IMR-90 (cell line): ENCODE results near the gene CATSPER4. TPM values are rescaled to one million over a fixed set of nuclear protein-coding genes. Genes with fewer than 3 reads are reported as not detected.

Source experiments
- ATAC-seq: fragments of 200-7000 bp; cut with Tn5 transposase; 2 replicates; pipeline ENCODE4 v1.9.1; 2020; ENCODE audit warnings: low read depth, mild to moderate bottlenecking, moderate library complexity
- BruUV-seq: library from RNA; stranded (reverse); fragments of 400-500 nt; replicated peaks from 2 replicates; lab custom pipeline; 2021; lab: Mats Ljungman, UMichigan
- CTCF ChIA-PET: fragments of 300-600 bp; formaldehyde crosslinking; extraction: SDS; loops from one replicate; lab custom pipeline; 2021; ENCODE audit warnings: antibody characterized with exemption; lab: Yijun Ruan, JAX
- POLR2A ChIA-PET: fragments of 300-600 bp; sonication (Branson Sonifier 250); formaldehyde crosslinking; loops from one replicate; lab custom pipeline; 2022; ENCODE audit warnings: antibody characterized with exemption; ENCODE audit not compliant: unreplicated experiment; lab: Charles Lee
- DNase-seq: peaks from one replicate; pipeline ENCODE4 v3.0.0; 2013
- H2AFZ ChIP-seq: replicated peaks from 2 replicates; pipeline ENCODE3; 2013; ENCODE audit warnings: low read length, mild to moderate bottlenecking; ENCODE audit not compliant: poor library complexity
- H2AK5ac ChIP-seq: 2 replicates; pipeline ENCODE4 v1.6.1; 2013; ENCODE audit warnings: low read depth, low read length, inconsistent platforms
- H2AK9ac ChIP-seq: replicated peaks from 2 replicates; pipeline ENCODE3; 2013; ENCODE audit warnings: mild to moderate bottlenecking, low read depth, low read length, moderate library complexity; ENCODE audit not compliant: poor library complexity
- H2BK120ac ChIP-seq: 2 replicates; pipeline ENCODE4 v1.6.1; 2013; ENCODE audit warnings: low read depth, low read length, inconsistent platforms
- H2BK15ac ChIP-seq: 3 replicates; pipeline ENCODE4 v1.6.1; 2013; ENCODE audit warnings: low read depth, low read length, inconsistent platforms
- H2BK20ac ChIP-seq: 2 replicates; pipeline ENCODE4 v1.6.1; 2013; ENCODE audit warnings: low read depth, mild to moderate bottlenecking, inconsistent platforms, low read length, moderate library complexity
- H2BK5ac ChIP-seq: 2 replicates; pipeline ENCODE4 v1.6.1; 2013; ENCODE audit warnings: mild to moderate bottlenecking, low read depth, low read length, inconsistent platforms; ENCODE audit not compliant: poor library complexity, severe bottlenecking
- H3K14ac ChIP-seq: replicated peaks from 2 replicates; pipeline ENCODE4 v1.6.1; 2013; ENCODE audit warnings: low read depth, low read length, inconsistent platforms
- H3K18ac ChIP-seq: 2 replicates; pipeline ENCODE4 v1.6.1; 2013; ENCODE audit warnings: low read depth, low read length, control low read depth
- H3K23ac ChIP-seq: 2 replicates; pipeline ENCODE4 v1.6.1; 2013; ENCODE audit warnings: low read depth, low read length, inconsistent platforms
- H3K27ac ChIP-seq: 2 replicates; pipeline ENCODE4 v1.5.1; 2013; ENCODE audit warnings: mild to moderate bottlenecking, control low read depth, low read length; ENCODE audit not compliant: insufficient read depth
- H3K27me3 ChIP-seq: 2 replicates; pipeline ENCODE4 v1.6.1; 2013; ENCODE audit warnings: low read length; ENCODE audit not compliant: control insufficient read depth, insufficient read depth
- H3K36me3 ChIP-seq: 2 replicates; pipeline ENCODE4 v1.6.1; 2013; ENCODE audit warnings: low read length, mixed read lengths; ENCODE audit not compliant: control insufficient read depth, insufficient read depth
- H3K4ac ChIP-seq: 2 replicates; pipeline ENCODE4 v1.6.1; 2013; ENCODE audit warnings: low read depth, low read length, inconsistent platforms
- H3K4me1 ChIP-seq: 2 replicates; pipeline ENCODE4 v1.6.1; 2013; ENCODE audit warnings: low read length, mixed read lengths; ENCODE audit not compliant: control insufficient read depth, insufficient read depth
- H3K4me2 ChIP-seq: 2 replicates; pipeline ENCODE4 v1.6.1; 2013; ENCODE audit warnings: low read depth, mild to moderate bottlenecking, control low read depth, low read length, moderate library complexity
- H3K4me3 ChIP-seq: 2 replicates; pipeline ENCODE4 v1.5.1; 2013; ENCODE audit warnings: low read depth, mild to moderate bottlenecking, control low read depth, low read length, moderate library complexity; ENCODE audit not compliant: insufficient read depth
- H3K56ac ChIP-seq: 2 replicates; pipeline ENCODE4 v1.6.1; 2013; ENCODE audit warnings: low read length, inconsistent platforms; ENCODE audit not compliant: insufficient read depth; ENCODE audit errors: extremely low read depth
- H3K79me1 ChIP-seq, 2 experiments: 2 replicates each; pipeline ENCODE4 v1.6.1; 2013; ENCODE audit warnings: low read length in 2 of 2, inconsistent platforms in 1 of 2, low read depth in 1 of 2
- H3K9ac ChIP-seq: 2 replicates; pipeline ENCODE4 v1.6.1; 2013; ENCODE audit warnings: low read depth, low read length, control low read depth
- H3K9me1 ChIP-seq: 2 replicates; pipeline ENCODE4 v1.6.1; 2013; ENCODE audit warnings: low read length, inconsistent platforms; ENCODE audit not compliant: insufficient read depth
- H3K9me3 ChIP-seq: 2 replicates; pipeline ENCODE4 v1.6.1; 2013; ENCODE audit warnings: low read length; ENCODE audit not compliant: control insufficient read depth, insufficient read depth
- H4K20me1 ChIP-seq: 2 replicates; pipeline ENCODE4 v1.6.1; 2013; ENCODE audit warnings: low read length, inconsistent platforms; ENCODE audit not compliant: insufficient read depth
- H4K5ac ChIP-seq: 2 replicates; pipeline ENCODE4 v1.6.1; 2013; ENCODE audit warnings: mild to moderate bottlenecking, low read depth, low read length, control low read depth
- H4K8ac ChIP-seq, 2 experiments: 2 replicates each; pipeline ENCODE4 v1.6.1; 2013; ENCODE audit warnings: low read depth in 2 of 2, low read length in 2 of 2, control low read depth in 1 of 2, inconsistent platforms in 1 of 2
- H4K91ac ChIP-seq: 2 replicates; pipeline ENCODE4 v1.6.1; 2013; ENCODE audit warnings: low read depth, low read length, inconsistent platforms; ENCODE audit not compliant: insufficient read depth
- CHD1 ChIP-seq: IDR thresholded peaks from 2 replicates; pipeline ENCODE4 v1.6.1; 2012; ENCODE audit warnings: low read depth, low read length, improper control_type of control experiment
- CTCF ChIP-seq: conservative IDR thresholded peaks from 2 replicates; pipeline ENCODE4 v1.5.1; 2012; ENCODE audit warnings: mild to moderate bottlenecking, low read depth, low read length, improper control_type of control experiment
- MAFK ChIP-seq: IDR thresholded peaks from 2 replicates; pipeline ENCODE4 v1.6.1; 2012; ENCODE audit warnings: low read depth, low read length, improper control_type of control experiment
- MXI1 ChIP-seq: IDR thresholded peaks from 2 replicates; pipeline ENCODE4 v1.6.1; 2012; ENCODE audit warnings: low read depth, mild to moderate bottlenecking, low read length, moderate library complexity, borderline replicate concordance
- NFE2L2 ChIP-seq: fragments of 150-350 bp; IDR thresholded peaks from 2 replicates; pipeline ENCODE4 v1.6.1; 2016; ENCODE audit warnings: low read depth, mild to moderate bottlenecking, low read length
- SMC3 ChIP-seq: fragments of 150-350 bp; IDR thresholded peaks from 2 replicates; pipeline ENCODE4 v1.6.1; 2016; ENCODE audit warnings: low read depth, mild to moderate bottlenecking, antibody characterized with exemption, low read length, moderate library complexity
- WGBS, 2 experiments: methylation state at CpG; one replicate each; pipeline versions ENCODE4 v1.1.5 to v1.1.7; 2013; ENCODE audit warnings: missing lambda C conversion rate in 2 of 2; ENCODE audit not compliant: insufficient read length in 1 of 2; ENCODE audit errors: extremely low coverage in 2 of 2; 5-methylcytosine and 5-hydroxymethylcytosine counted together
- dilution Hi-C: fragments of 300-500 bp; cut with HindIII; formaldehyde crosslinking; loops from one replicate; pipeline ENCODE4 v1.14.3; 2018; ENCODE audit warnings: low sequenced_read_pairs; ENCODE audit not compliant: unreplicated experiment
- in situ Hi-C: fragments of 300-500 bp; cut with MboI; formaldehyde crosslinking; loops from 3 replicates; pipeline ENCODE4 v1.14.3; 2019; ENCODE audit warnings: low sequenced_read_pairs, inconsistent platforms, mixed read lengths
- intact Hi-C: fragments of 100-400 bp; cut with micrococcal nuclease; formaldehyde crosslinking; loops from 2 replicates; pipeline ENCODE4 v1.10.0; 2022
- polyA plus RNA-seq, 3 experiments: library from polyadenylated mRNA; depleted of rRNA; stranded (reverse); fragments of >200 nt; gene quantifications; 2 replicates each; pipeline ENCODE4 v1.2.3, GENCODE V29; 2012; ENCODE audit warnings: low replicate concordance in 1 of 3
- total RNA-seq: library from RNA; depleted of rRNA; stranded (reverse); fragments of >200 nt; gene quantifications from 2 replicates; pipeline ENCODE4 v1.2.3, GENCODE V29; 2012
- TF ChIP-seq, protein P1 (sequence below): fragments of 150-350 bp; IDR thresholded peaks from 2 replicates; pipeline ENCODE4 v1.6.1; 2016; ENCODE audit warnings: low read depth, mild to moderate bottlenecking, low read length, moderate library complexity, borderline replicate concordance

CATSPER4 gene
- total and polyA plus RNA-seq, 2 of the 4 experiments (the other 2 are of a cell fraction): not detected

- Histone ChIP-seq H2BK15ac (no peak overlapping the region), H3K36me3 (no peaks in the 10 kb centered on the region), H3K9me3 (no peaks in the 10 kb centered on the region), H2BK120ac (no peak overlapping the region), H4K5ac (no peak overlapping the region), H3K4ac (no peak overlapping the region), H3K27ac (no peak overlapping the region), H3K23ac (no peak overlapping the region), H2AFZ (no peak overlapping the region), H3K4me3 (no peak overlapping the region), H3K56ac (no peak overlapping the region), H2BK5ac (no peak overlapping the region), H2BK20ac (no peak overlapping the region), H4K8ac (no peak overlapping the region), H3K9ac (no peak overlapping the region), H4K20me1 (no peaks in the 10 kb centered on the region), H3K9me1 (no peaks in the 10 kb centered on the region), H3K4me2 (no peak overlapping the region), H4K91ac (no peak overlapping the region), H3K18ac (no peak overlapping the region), H3K79me1 (no peaks in the 10 kb centered on the region), H3K14ac (no peak overlapping the region), H3K4me1 (no peaks in the 10 kb centered on the region), H2AK5ac (no peak overlapping the region), H3K27me3 (peaks cover 45% of the 10 kb centered on the region), H2AK9ac (no peak overlapping the region)
- BruUV-seq: no TSS peak
- ATAC-seq (no peak), DNase-seq (no peak)
- 63% methylated on average over 10 of the region's 27 CpGs; no CpG with 5 or more reads in 1 of the 2 experiments for WGBS, 2 experiments
- dilution Hi-C loops (no loop called here), in situ Hi-C loops (no loop called here), intact Hi-C loops (no loop called here)
- TF ChIP-seq MXI1 (no peak), CHD1 (no peak), MAFK (no peak), SMC3 (no peak), NFE2L2 (no peak), CTCF (no peak)
- TF ChIP-seq, protein P1, sequence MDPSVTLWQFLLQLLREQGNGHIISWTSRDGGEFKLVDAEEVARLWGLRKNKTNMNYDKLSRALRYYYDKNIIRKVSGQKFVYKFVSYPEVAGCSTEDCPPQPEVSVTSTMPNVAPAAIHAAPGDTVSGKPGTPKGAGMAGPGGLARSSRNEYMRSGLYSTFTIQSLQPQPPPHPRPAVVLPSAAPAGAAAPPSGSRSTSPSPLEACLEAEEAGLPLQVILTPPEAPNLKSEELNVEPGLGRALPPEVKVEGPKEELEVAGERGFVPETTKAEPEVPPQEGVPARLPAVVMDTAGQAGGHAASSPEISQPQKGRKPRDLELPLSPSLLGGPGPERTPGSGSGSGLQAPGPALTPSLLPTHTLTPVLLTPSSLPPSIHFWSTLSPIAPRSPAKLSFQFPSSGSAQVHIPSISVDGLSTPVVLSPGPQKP: no peak
- POLR2A ChIA-PET: no interaction called here
- CTCF ChIA-PET: interaction anchor here (1.6 kb wide), 1 partner anchor 13 kb away, joined by 4 read pairs; the partner anchor contains the start of gene CEP85
These were observed 30.0 kb downstream of the CATSPER4 start for GRCh38 chr1:26220199-26220912.
